Activated gamma-delta T cell (primary cell): ENCODE data around the gene G6PD.

Source experiments
- DNase-seq: peaks from one replicate; lab custom pipeline; 2025; lab: John Stamatoyannopoulos, UW

Gene G6PD

GRCh38 chrX:154487518-154488290 lies 58.9 kb downstream of the G6PD start:
- DNase-seq = no peak

DNA sequence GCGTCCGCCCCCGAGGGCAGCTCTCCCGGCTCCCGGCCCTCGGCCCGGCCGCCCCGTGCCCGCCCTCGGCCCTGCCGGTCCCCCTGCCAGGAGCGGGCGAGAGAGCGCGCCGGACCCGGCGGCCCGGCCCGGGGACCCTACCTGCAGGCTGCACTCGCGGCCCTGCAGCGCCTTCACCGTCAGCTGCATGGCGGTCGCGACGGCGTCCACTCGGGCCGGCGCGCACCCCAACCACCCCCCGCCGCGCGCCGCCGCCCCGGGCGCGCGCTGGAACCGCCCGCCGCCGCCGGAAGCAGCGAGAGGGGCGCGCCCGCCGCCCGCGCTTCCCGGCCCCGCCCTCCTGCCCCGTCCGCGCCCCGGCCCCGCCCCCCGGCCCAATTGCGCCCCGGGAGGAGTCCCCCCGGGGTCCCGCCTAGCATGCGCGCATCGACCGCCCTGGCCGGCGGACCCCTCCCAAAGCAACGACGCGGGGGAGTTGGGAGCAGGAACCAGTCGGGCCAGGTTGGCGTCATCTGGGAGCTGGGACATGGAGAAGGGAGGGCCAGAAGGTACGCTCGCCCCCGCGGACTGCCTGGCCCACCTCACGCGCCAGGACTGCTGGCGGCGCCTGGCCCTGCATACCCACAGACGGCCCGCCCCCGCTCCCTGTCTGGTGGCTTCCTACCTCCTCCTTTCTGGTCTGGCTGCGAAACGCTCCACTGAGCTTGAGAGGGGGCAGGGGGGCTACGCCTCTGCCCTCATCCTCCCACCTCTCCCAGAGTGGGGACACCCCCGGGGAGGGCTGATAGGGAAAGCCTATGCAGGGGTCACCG lies 60.0 kb downstream of the G6PD start, which contains the start of gene UBL4A:
Gene UBL4A (minus strand): TSS at position 220 of the 812 bp plus-strand sequence. CDS start 31 bp downstream, at position 189.
- peak; percentile 50 for DNase-seq

- peak; percentile 36 for DNase-seq
These were observed 60.6 kb downstream of the G6PD start for GRCh38 chrX:154486052-154486395.

DNA sequence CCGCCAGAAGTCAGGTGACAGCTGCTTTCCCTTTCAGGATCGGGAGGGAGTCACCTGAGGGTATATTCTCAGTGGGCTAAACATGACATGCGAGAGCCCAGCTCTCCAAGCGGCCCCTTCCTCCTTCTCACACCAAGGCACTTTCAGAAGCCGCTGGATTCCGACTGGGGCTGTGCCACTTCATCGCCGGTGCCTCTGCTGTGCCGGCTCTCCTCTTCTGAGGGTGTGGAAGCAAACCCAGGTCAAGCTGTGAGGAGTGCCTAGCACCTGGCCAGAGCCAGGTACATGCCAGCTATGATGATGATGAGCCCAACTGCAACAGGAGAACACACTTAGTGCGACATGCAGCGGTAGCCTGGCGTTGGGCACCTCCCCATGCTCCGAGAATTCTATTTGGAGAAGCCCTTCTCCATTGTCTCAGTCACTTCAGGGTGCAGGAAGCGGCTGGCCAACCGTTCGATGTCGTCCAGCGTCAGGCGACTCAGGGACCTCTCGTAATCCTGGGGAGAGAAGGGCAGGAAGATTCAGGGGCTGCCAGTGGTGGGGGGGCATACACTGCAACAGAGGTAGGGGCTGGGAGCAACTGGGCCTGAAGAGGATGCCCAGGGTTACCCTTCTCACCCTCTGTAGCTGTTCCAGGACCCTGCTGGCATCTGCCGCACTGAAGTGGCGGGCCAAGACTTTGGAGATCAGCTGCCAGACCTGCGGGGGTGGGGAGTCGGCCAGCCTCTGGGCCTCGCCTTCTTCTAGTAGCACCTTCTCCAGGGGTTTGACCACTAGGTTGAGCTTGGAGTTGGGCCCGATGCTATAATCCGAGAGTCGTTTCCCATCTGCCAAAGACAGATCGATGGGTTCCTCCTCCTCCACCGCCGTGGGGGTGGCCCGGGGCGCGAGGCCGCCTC lies 61.2 kb downstream of the G6PD start:
- DNase-seq = no peak

- DNase-seq = no peak
These were observed 62.1 kb downstream of the G6PD start for GRCh38 chrX:154484255-154485149.

DNA sequence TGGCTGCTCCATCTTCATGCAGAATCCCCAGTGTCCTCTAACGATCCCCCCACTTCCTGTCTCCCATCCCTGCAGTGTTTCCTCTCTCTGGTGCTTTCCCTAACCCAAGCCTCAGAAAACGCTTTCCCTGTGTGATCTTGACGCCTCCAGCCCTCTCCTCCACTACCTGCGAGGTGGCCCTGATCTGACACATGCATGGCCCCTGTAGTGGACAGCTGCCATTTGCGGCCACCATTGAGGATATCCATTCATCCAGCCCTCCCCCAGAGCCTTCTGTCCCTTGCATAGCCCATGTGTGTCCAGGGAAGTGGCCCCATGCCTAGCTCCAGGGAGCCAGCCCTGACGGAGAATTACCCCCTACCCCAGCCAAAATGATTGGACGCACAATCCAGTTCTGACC lies 63.3 kb downstream of the G6PD start:
- no peak for DNase-seq

GRCh38 chrX:154482786-154483185 lies 63.9 kb downstream of the G6PD start:
- DNase-seq = no peak

- no peak for DNase-seq
These were observed 64.6 kb downstream of the G6PD start for GRCh38 chrX:154481911-154482601.
